Left ventricle myocardium inferior (tissue), 1 donor: ENCODE measurements around the gene TMEM178A. TPM values are rescaled to one million over a fixed set of nuclear protein-coding genes. Genes with fewer than 3 reads are reported as not detected.

Experiments used
- DNase-seq: peaks from one replicate; pipeline ENCODE4 v3.0.0-alpha.2; 2020
- H3K27ac ChIP-seq: fragments of 200-600 bp; replicated peaks from 2 replicates; pipeline ENCODE4 v1.8.0; 2021
- H3K27me3 ChIP-seq: fragments of 200-600 bp; 2 replicates; pipeline ENCODE4 v1.8.0; 2021; ENCODE audit warnings: low read depth
- H3K36me3 ChIP-seq: fragments of 200-600 bp; 2 replicates; pipeline ENCODE4 v1.8.0; 2021
- H3K4me1 ChIP-seq: fragments of 200-600 bp; 2 replicates; pipeline ENCODE4 v1.8.0; 2021
- H3K4me3 ChIP-seq: fragments of 200-600 bp; 2 replicates; pipeline ENCODE4 v1.8.0; 2021; ENCODE audit warnings: mild to moderate bottlenecking, moderate library complexity
- H3K9me3 ChIP-seq: fragments of 200-600 bp; replicated peaks from 2 replicates; pipeline ENCODE4 v1.8.0; 2021
- intact Hi-C: fragments of 100-400 bp; cut with micrococcal nuclease; formaldehyde crosslinking; loops from one replicate; pipeline ENCODE4 v1.11.0; 2022
- total RNA-seq: library from RNA; stranded (reverse); fragmentation: NEBNext Ultra II Directional; extraction: Animal tissue kit (Norgen Biotek cat#: 25700); gene quantifications from one replicate; pipeline ENCODE4 v1.2.1, GENCODE V29; 2021
- TF ChIP-seq, protein P1 (sequence below): fragments of 200-600 bp; IDR thresholded peaks from 2 replicates; pipeline ENCODE4 v1.8.0; 2021; ENCODE audit warnings: antibody characterized with exemption, mild to moderate bottlenecking, borderline replicate concordance
- donor health status: DM: no; HTN: yes; CAD: no; lungs with severe emphysema.

Gene TMEM178A
- total RNA-seq, 1 donor from 2014 or later = 3.6 TPM

DNA sequence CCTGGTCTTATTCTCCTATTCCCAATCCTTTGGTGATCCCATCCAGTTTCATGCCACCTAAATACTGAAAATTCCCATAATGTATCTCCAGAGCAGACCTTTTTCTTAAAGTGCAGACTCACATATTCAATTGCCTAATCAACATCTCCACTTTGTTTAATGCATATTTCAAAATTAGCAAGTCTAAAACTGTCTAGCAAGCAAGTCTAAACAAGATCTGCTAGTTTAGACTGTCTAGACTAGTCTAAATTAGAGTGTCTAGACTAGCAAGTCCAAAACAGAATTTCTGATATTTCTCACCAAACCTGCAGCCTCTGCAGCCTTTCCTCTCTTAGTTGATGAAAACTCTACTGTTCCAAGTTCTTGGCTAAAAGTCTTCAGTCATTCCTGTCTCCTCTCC, 68.7 kb downstream of the TMEM178A start:
- Histone ChIP-seq H3K4me1 (peaks cover 17% of the 10 kb centered on the region), H3K36me3 (peaks cover 51% of the 10 kb centered on the region), H3K4me3 (no peak overlapping the region), H3K27me3 (no peaks in the 10 kb centered on the region), H3K9me3 (no peaks in the 10 kb centered on the region), H3K27ac (no peak overlapping the region)
- intact Hi-C loops = no loop called here
- TF ChIP-seq, protein P1, sequence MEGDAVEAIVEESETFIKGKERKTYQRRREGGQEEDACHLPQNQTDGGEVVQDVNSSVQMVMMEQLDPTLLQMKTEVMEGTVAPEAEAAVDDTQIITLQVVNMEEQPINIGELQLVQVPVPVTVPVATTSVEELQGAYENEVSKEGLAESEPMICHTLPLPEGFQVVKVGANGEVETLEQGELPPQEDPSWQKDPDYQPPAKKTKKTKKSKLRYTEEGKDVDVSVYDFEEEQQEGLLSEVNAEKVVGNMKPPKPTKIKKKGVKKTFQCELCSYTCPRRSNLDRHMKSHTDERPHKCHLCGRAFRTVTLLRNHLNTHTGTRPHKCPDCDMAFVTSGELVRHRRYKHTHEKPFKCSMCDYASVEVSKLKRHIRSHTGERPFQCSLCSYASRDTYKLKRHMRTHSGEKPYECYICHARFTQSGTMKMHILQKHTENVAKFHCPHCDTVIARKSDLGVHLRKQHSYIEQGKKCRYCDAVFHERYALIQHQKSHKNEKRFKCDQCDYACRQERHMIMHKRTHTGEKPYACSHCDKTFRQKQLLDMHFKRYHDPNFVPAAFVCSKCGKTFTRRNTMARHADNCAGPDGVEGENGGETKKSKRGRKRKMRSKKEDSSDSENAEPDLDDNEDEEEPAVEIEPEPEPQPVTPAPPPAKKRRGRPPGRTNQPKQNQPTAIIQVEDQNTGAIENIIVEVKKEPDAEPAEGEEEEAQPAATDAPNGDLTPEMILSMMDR = no peak
- DNase-seq = no peak

DNA sequence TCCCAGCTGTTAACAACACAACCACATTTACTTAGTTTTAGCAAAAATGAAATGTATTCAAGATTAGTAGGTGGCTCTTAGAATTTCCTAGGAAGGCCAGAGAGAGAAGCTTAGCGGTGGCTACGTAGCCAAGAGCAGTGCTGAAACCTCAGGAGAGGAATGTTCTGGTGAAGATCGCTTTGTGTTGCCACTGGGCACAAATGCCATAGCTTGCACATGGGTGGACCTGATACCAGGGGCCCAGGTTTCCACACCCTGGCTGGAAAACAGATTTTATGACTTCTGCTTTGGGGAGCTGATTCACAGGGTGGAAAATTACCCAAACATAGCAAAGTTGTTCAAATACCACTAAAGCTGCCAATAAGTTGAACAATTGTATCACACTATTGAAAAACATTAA, 69.9 kb downstream of the TMEM178A start:
- TF ChIP-seq, protein P1 = no peak
- no peak overlapping the region for H3K4me3 ChIP-seq
- H3K4me1 ChIP-seq = peaks cover 11% of the 10 kb centered on the region
- intact Hi-C loops = no loop called here
- peaks cover 59% of the 10 kb centered on the region for H3K36me3 ChIP-seq
- H3K9me3 ChIP-seq = no peaks in the 10 kb centered on the region
- DNase-seq = no peak
- no peaks in the 10 kb centered on the region for H3K27me3 ChIP-seq
- no peak overlapping the region for H3K27ac ChIP-seq

DNA sequence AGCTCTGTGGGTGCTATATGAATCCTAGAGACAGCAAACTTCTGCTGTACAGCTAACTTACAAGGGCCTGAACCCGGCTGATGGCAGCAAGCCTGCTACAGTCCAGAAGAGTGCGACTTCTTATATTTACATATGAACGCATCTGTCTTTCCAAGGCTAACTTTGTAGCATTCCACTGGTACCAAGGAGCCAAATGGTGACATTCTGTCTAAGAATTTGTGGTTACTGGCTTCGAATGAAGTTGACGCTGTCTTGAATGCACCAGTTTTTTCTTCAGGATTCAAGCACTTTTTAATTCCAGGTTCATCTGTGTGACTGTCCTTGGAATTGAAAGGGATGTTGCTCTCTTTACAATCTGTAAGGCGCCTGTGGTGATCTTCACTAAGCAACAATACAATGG, 70.9 kb downstream of the TMEM178A start:
- Histone ChIP-seq H3K4me1 (peaks cover 11% of the 10 kb centered on the region), H3K36me3 (peaks cover 69% of the 10 kb centered on the region), H3K27me3 (no peaks in the 10 kb centered on the region), H3K27ac (no peak overlapping the region), H3K9me3 (no peaks in the 10 kb centered on the region), H3K4me3 (no peak overlapping the region)
- TF ChIP-seq, protein P1 = no peak
- DNase-seq = no peak
- intact Hi-C loops = no loop called here

DNA sequence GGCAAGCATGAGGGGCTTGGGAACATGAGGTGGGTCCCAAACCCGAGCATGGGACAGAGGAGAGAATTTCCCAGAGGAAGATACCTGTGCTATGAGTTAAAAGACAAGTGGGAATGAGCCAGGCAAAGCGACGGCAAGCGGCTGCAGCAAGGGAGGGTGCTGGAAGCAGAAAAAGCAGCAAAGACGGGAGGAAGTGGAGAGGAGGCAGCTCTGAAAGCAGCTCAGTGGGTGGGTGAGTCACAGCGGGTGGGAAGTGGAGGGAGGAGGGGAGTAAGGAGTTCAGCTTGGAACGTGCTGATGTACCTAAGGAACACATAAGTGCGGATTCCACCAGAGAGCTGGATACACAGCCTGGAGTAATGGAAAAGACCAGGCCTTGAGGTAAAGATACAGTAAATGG, 71.9 kb downstream of the TMEM178A start:
- H3K4me1 ChIP-seq = peaks cover 2% of the 10 kb centered on the region
- H3K4me3 ChIP-seq = no peak overlapping the region
- TF ChIP-seq, protein P1 = no peak
- no peak for DNase-seq
- H3K36me3 ChIP-seq = peaks cover 79% of the 10 kb centered on the region
- H3K9me3 ChIP-seq = no peaks in the 10 kb centered on the region
- H3K27ac ChIP-seq = no peak overlapping the region
- H3K27me3 ChIP-seq = no peaks in the 10 kb centered on the region
- intact Hi-C loops = no loop called here

DNA sequence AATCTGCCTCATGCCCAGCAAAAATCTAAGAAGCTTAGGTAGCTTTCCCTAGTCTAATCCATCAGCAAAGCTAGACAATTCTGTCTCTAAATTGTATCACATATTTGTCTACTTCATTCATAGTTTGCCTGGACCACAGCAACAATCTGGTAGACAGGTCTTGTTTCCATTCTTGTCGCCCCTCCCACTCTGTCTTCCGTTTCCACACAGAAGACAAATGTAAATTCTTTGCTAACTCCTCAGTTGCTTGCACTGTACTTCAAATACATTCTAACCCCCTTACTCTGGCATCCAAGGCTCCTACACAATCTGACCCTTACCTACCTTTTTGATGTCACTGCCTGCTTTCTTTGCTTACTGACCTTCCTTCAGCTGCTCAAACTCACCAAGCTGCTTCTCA, 73.2 kb downstream of the TMEM178A start:
- TF ChIP-seq, protein P1 = no peak
- H3K4me3 ChIP-seq = no peak overlapping the region
- no peaks in the 10 kb centered on the region for H3K9me3 ChIP-seq
- intact Hi-C loops = no loop called here
- DNase-seq = no peak
- H3K36me3 ChIP-seq = peaks cover 80% of the 10 kb centered on the region
- no peaks in the 10 kb centered on the region for H3K27me3 ChIP-seq
- no peak overlapping the region for H3K27ac ChIP-seq
- no peaks in the 10 kb centered on the region for H3K4me1 ChIP-seq

DNA sequence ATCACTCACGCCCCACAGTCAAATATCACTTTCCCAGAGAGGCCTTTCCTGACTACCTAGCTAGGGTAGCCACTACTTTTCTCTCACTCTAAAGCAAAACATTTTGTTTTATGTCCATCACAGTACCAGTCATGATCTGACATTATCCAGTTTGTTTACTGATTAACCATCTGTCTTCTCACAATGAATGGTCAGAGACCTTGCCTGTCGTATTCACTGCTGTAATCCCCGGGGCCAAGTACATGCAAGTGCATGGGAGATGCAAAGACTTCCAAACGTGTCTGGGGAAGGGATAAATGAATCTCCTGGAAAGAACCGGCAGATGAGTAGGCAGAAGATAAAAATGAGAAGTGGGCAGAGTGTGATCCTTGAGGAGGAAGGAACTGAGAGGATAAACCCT, 73.7 kb downstream of the TMEM178A start:
- no peaks in the 10 kb centered on the region for H3K27me3 ChIP-seq
- DNase-seq = no peak
- H3K9me3 ChIP-seq = no peaks in the 10 kb centered on the region
- H3K4me3 ChIP-seq = no peak overlapping the region
- H3K36me3 ChIP-seq = peaks cover 80% of the 10 kb centered on the region
- intact Hi-C loops = no loop called here
- no peak overlapping the region for H3K27ac ChIP-seq
- no peaks in the 10 kb centered on the region for H3K4me1 ChIP-seq
- TF ChIP-seq, protein P1 = no peak
